Dedifferentiated amniotic fluid mesenchymal stem cell (primary cell): ENCODE measurements around the gene TEX14.
"Not testable (repeated sequence)": the region's sequence is repeated elsewhere in the genome, so short reads cannot be mapped to it uniquely, and the experiment has no call there.

Experiments
- DNase-seq: peaks from one replicate; pipeline ENCODE4 v3.0.0-alpha.2; 2016; ENCODE audit errors: extremely low spot score

The TEX14 gene

GRCh38 chr17:58691701-58692238, at the start of gene TEX14:
Gene TEX14 (minus strand): TSS chr17:58692045. CDS start chr17:58652001, 40,044 bp downstream.
- DNase-seq = no peak

GRCh38 chr17:58741121-58741625, 49.3 kb upstream of the TEX14 start:
- DNase-seq = no peak

- no peak for DNase-seq
These were observed 43.0 kb upstream of the TEX14 start for GRCh38 chr17:58734811-58735210.

- no peak for DNase-seq
These were observed 42.2 kb upstream of the TEX14 start for GRCh38 chr17:58734040-58734439.

- DNase-seq = no peak
These were observed 39.1 kb upstream of the TEX14 start for GRCh38 chr17:58730937-58731336.

- no peak for DNase-seq
These were observed 37.0 kb upstream of the TEX14 start for GRCh38 chr17:58728798-58729197.

- no peak for DNase-seq
These were observed 30.9 kb upstream of the TEX14 start for GRCh38 chr17:58722696-58723095.

- no peak for DNase-seq
These were observed 30.4 kb upstream of the TEX14 start for GRCh38 chr17:58722274-58722673.

- peak; percentile 62 for DNase-seq
These were observed 19.2 kb upstream of the TEX14 start for GRCh38 chr17:58710948-58711552.

- no peak for DNase-seq
These were observed 14.7 kb upstream of the TEX14 start for GRCh38 chr17:58706351-58707140.

GRCh38 chr17:58703916-58704286, 12.1 kb upstream of the TEX14 start:
- DNase-seq = no peak

- DNase-seq = no peak
These were observed 11.5 kb upstream of the TEX14 start for GRCh38 chr17:58703137-58703915.

- DNase-seq = no peak
These were observed 10.9 kb upstream of the TEX14 start for GRCh38 chr17:58702708-58703107.

GRCh38 chr17:58702045-58702476, 10.2 kb upstream of the TEX14 start:
- DNase-seq = no peak

GRCh38 chr17:58699771-58700170, 7.9 kb upstream of the TEX14 start:
- DNase-seq = no peak

GRCh38 chr17:58694826-58695225, 3.0 kb upstream of the TEX14 start:
- DNase-seq = no peak

GRCh38 chr17:58694302-58694701, 2.5 kb upstream of the TEX14 start:
- no peak for DNase-seq

GRCh38 chr17:58693751-58694150, 1.9 kb upstream of the TEX14 start:
- no peak for DNase-seq

- no peak for DNase-seq
These were observed 1.4 kb upstream of the TEX14 start for GRCh38 chr17:58693208-58693607.

GRCh38 chr17:58692239-58693055, 602 bp upstream of the TEX14 start, which contains the start of gene RAD51C:
Gene RAD51C (plus strand): TSS chr17:58692602. CDS start chr17:58692644, 42 bp downstream.
- DNase-seq = peak; percentile 38

- DNase-seq = not testable (repeated sequence)
These were observed 1.8 kb downstream of the TEX14 start for GRCh38 chr17:58690033-58690432.
